Measurements from ENCODE around the gene STK38L. TPM values are rescaled to one million over a fixed set of nuclear protein-coding genes. Genes with fewer than 3 reads are reported as not detected.

STK38L gene
- total and polyA plus RNA-seq, 9 of the 15 experiments (the other 6 are each of a cell fraction or from before 2014, with no cell fraction given), result 2.6 to 10.7 (median 6.9) TPM

DNA sequence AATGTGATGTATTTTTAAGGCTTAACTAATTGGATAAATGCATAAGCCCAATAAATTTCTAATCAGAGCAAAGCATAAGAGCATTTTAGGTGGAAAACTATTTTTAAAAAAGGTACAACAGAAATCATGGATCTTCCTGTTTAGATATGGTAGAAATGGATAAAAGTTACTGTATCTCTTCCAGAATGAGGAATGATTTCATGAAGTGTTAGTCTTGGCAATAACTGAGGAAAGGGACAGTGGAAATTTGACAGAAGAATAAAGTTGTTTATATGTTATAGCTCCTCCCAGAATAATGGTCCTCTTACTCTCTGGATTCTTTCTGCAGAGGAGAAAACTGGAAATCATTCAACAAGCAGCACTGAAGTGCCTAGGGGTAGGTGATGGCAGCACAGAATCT lies 56.1 kb downstream of the STK38L start (continued):
- TF ChIP-seq CLOCK (CRISPR knock-in tag; IDR thresholded peaks at IDR 0.05; ENCODE audit: borderline replicate concordance) (no peak), ZNF197 (CRISPR knock-in tag; IDR thresholded peaks at IDR 0.05; ENCODE audit: low read depth) (no peak), ZNF165 (CRISPR knock-in tag; IDR thresholded peaks at IDR 0.05; ENCODE audit: borderline replicate concordance) (no peak), ZKSCAN1 (IDR thresholded peaks at IDR 0.05; ENCODE audit: low read depth, low read length) (no peak), PHTF2 (CRISPR knock-in tag; IDR thresholded peaks at IDR 0.05) (no peak), MEF2D (tag; conservative IDR thresholded peaks at IDR 0.05; ENCODE audit: low read depth) (no peak)

DNA sequence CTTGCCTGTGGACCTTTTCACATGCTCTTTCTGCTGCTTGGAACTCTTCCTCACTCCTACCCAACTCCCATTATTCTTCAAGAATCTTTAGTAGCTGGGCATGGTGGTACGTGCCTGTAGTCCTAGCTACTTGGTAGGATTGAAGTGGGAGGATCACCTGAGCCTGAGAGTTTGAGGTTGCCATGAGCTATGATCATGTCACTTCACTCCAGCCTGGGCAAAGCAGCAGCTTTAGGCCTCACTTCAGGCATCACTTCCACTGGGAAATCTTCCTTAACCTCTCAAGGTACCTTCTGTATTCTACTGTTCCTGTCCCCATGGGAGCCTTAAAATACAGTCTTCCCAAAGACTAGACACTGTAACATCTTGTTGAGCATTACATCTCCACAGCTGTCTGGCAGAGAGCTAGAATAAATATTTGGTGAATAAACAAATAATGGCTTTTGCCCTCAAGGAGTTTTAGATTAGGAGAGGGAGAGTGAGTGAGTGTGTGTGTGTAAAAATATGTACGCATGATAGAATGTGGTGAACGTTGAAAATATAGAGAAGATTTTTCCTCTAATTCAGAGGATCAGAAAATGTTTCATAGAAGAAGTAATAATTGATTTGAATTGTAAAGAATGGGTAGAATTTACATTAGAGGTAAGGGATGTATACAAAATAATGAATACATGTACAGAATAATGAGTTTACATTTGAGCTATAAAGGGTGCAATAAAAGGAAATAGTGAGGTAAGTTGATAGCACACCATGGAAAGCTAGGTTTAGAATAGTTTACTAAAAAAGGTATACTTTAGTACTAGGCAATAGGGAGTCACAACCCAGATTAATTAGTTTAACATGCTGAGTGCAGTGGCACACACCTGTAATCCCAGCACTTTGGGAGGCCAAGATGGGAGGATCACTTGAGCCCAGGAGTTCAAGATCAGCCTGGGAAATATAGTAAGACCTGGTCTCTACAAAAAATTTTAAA lies 59.3 kb downstream of the STK38L start:
- Histone ChIP-seq H3K27me3 (ENCODE audit: control insufficient read depth in 2 of 2, insufficient read depth in 2 of 2, low read length in 2 of 2) (no peaks in the 10 kb centered on the region), H3K79me2 (ENCODE audit: control insufficient read depth, insufficient read depth, low read length) (no peaks in the 10 kb centered on the region), H3K4me3 (no peak overlapping the region), H4K20me1 (replicated peaks; ENCODE audit: control insufficient read depth, insufficient read depth, low read length) (no peaks in the 10 kb centered on the region), H3K9me1 (ENCODE audit: control insufficient read depth, insufficient read depth, low read length) (no peaks in the 10 kb centered on the region), H3K4me2 (ENCODE audit: insufficient read depth, low read length) (no peak overlapping the region), H3K9me3 (replicated peaks; ENCODE audit: control insufficient read depth, insufficient read depth, low read depth, low read length) (no peaks in the 10 kb centered on the region), H3K36me3 (ENCODE audit: control insufficient read depth, insufficient read depth, low read length) (no peaks in the 10 kb centered on the region), H3K9ac (ENCODE audit: insufficient read depth in 1 of 2, low read depth in 2 of 2, low read length in 2 of 2) (no peak overlapping the region), H2AFZ (ENCODE audit: low read depth, low read length) (no peak overlapping the region), H3K27ac (ENCODE audit: extremely low read depth, low read depth, low read length) (no peak overlapping the region), H3K4me1 (replicated peaks in 1 of 2; ENCODE audit: control insufficient read depth in 2 of 2, insufficient read depth in 2 of 2, low read length in 2 of 2) (no peaks in the 10 kb centered on the region; a peak in 1 of 5 replicates)
- DNase-seq (ENCODE audit: extremely low read depth in 1 of 4, low spot score in 3 of 4) (no peak), ATAC-seq (no peak), FAIRE-seq (no peak)
- in situ Hi-C loops (cut with MboI), result no loop called here
- BruUV-seq (replicated peaks), result no TSS peak
- no peak for TF ChIP-seq ZC3H11A (IDR thresholded peaks at IDR 0.05; ENCODE audit: low read depth, low read length)
- TF ChIP-seq MIER1 (IDR thresholded peaks at IDR 0.05; ENCODE audit: low read depth), result no peak
- TF ChIP-seq, protein P1, sequence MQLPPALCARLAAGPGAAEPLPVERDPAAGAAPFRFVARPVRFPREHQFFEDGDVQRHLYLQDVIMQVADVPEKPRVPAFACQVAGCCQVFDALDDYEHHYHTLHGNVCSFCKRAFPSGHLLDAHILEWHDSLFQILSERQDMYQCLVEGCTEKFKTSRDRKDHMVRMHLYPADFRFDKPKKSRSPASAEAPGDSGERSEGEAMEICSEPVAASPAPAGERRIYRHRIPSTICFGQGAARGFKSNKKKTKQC (CRISPR knock-in tag; IDR thresholded peaks at IDR 0.05), result no peak
- TF ChIP-seq ZBTB17 (CRISPR knock-in tag; IDR thresholded peaks at IDR 0.05), result no peak
- TF ChIP-seq TARDBP (IDR thresholded peaks at IDR 0.05), result no peak
- TF ChIP-seq, protein P2, sequence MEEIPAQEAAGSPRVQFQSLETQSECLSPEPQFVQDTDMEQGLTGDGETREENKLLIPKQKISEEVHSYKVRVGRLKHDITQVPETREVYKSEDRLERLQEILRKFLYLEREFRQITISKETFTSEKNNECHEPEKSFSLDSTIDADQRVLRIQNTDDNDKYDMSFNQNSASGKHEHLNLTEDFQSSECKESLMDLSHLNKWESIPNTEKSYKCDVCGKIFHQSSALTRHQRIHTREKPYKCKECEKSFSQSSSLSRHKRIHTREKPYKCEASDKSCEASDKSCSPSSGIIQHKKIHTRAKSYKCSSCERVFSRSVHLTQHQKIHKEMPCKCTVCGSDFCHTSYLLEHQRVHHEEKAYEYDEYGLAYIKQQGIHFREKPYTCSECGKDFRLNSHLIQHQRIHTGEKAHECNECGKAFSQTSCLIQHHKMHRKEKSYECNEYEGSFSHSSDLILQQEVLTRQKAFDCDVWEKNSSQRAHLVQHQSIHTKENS (CRISPR knock-in tag; IDR thresholded peaks at IDR 0.05), result no peak
- no peak for TF ChIP-seq ELF2 (CRISPR knock-in tag; IDR thresholded peaks at IDR 0.05)
- no peak for TF ChIP-seq MLLT1 (IDR thresholded peaks at IDR 0.05)
- no peak for TF ChIP-seq NCOA6 (IDR thresholded peaks at IDR 0.05)
- no peak for TF ChIP-seq POLR2B (IDR thresholded peaks at IDR 0.05; ENCODE audit: low read depth, partially characterized antibody)
- ChIA-PET POLR2A (no interaction called here), CTCF (ENCODE audit: low intra/inter-chr PET ratio) (no interaction called here)
- WGBS (ENCODE audit: insufficient coverage, low coverage, missing lambda C conversion rate), result 61% methylated on average over 3 of the region's 3 CpGs
- intact Hi-C loops (cut with micrococcal nuclease), result loop anchor here (10.0 kb wide), 2 partner anchors 159 to 449 kb away; no protein-coding TSS in a partner anchor

All from K562 (cell line).